ACC112 (cell line): Measurements from ENCODE around the gene HEXB.
A peak's percentile ranks its signal among the peaks of the same experiment; 100 is the strongest.
"Not testable (repeated sequence)": the region's sequence is repeated elsewhere in the genome, so short reads cannot be mapped to it uniquely, and the experiment has no call there.

Experiments
- H2AFZ ChIP-seq: fragments of 200-600 bp; sonication (generic); one replicate; pipeline ENCODE4 v1.6.0; 2017; ENCODE audit warnings: antibody characterized with exemption, low read length; ENCODE audit not compliant: unreplicated experiment
- H3K27ac ChIP-seq: fragments of 200-600 bp; sonication (generic); 2 replicates; pipeline ENCODE4 v1.5.1; 2014; ENCODE audit warnings: low read depth, mild to moderate bottlenecking, antibody characterized with exemption, low read length, moderate library complexity
- H3K27me3 ChIP-seq: fragments of 200-600 bp; sonication (generic); 2 replicates; pipeline ENCODE4 v1.6.1; 2014; ENCODE audit warnings: mild to moderate bottlenecking, antibody characterized with exemption, low read length, moderate library complexity, mixed read lengths; ENCODE audit not compliant: insufficient read depth
- H3K36me3 ChIP-seq: fragments of 200-600 bp; sonication (generic); 2 replicates; pipeline ENCODE4 v1.6.1; 2016; ENCODE audit warnings: mild to moderate bottlenecking, antibody characterized with exemption, low read length, moderate library complexity, mixed read lengths; ENCODE audit not compliant: insufficient read depth
- H3K4me1 ChIP-seq: fragments of 200-600 bp; sonication (generic); one replicate; pipeline ENCODE4 v1.6.1; 2016; ENCODE audit warnings: low read length, mixed read lengths; ENCODE audit not compliant: insufficient read depth, unreplicated experiment, control insufficient read depth
- H3K4me3 ChIP-seq: fragments of 200-600 bp; sonication (generic); 2 replicates; pipeline ENCODE4 v1.5.1; 2014; ENCODE audit warnings: mild to moderate bottlenecking, low read depth, low read length
- H3K79me2 ChIP-seq: fragments of 200-600 bp; sonication (generic); one replicate; pipeline ENCODE4 v1.6.0; 2016; ENCODE audit warnings: low read length; ENCODE audit not compliant: control insufficient read depth, unreplicated experiment, insufficient read depth

Gene HEXB

GRCh38 chr5:74676466-74676865 is 8.6 kb upstream of the HEXB start:
- not testable (repeated sequence) for H3K36me3 ChIP-seq, H3K79me2 ChIP-seq, H3K27me3 ChIP-seq, H2AFZ ChIP-seq, H3K4me3 ChIP-seq
- H3K4me1 ChIP-seq = peaks cover 23% of the 10 kb centered on the region
- H3K27ac ChIP-seq = peak overlapping the region; percentile 10; the same call in 1 of the 2 replicates

GRCh38 chr5:74678123-74678522 is 6.9 kb upstream of the HEXB start:
- not testable (repeated sequence) for H3K27me3 ChIP-seq, H3K36me3 ChIP-seq, H2AFZ ChIP-seq, H3K79me2 ChIP-seq, H3K4me3 ChIP-seq, H3K27ac ChIP-seq
- peaks cover 28% of the 10 kb centered on the region for H3K4me1 ChIP-seq

- not testable (repeated sequence) for H3K27ac ChIP-seq, H3K36me3 ChIP-seq, H3K79me2 ChIP-seq, H2AFZ ChIP-seq, H3K27me3 ChIP-seq, H3K4me3 ChIP-seq
- H3K4me1 ChIP-seq = peaks cover 22% of the 10 kb centered on the region
Measured at GRCh38 chr5:74679300-74679699, 5.7 kb upstream of the HEXB start.

- Histone ChIP-seq H3K27me3 (no peaks in the 10 kb centered on the region), H2AFZ (peak overlapping the region; percentile 25), H3K4me1 (peaks cover 22% of the 10 kb centered on the region), H3K79me2 (no peaks in the 10 kb centered on the region), H3K4me3 (no peak overlapping the region), H3K27ac (peak overlapping the region; percentile 42; the same call in 1 of the 2 replicates), H3K36me3 (no peaks in the 10 kb centered on the region)
Measured at GRCh38 chr5:74679966-74680365, 5.1 kb upstream of the HEXB start.

- Histone ChIP-seq H3K79me2 (peaks cover 26% of the 10 kb centered on the region), H3K27ac (no peak overlapping the region), H3K27me3 (no peaks in the 10 kb centered on the region), H3K4me1 (peaks cover 21% of the 10 kb centered on the region), H2AFZ (peak overlapping the region; percentile 73), H3K4me3 (peak overlapping the region; percentile 86), H3K36me3 (peaks cover 18% of the 10 kb centered on the region)
Measured at GRCh38 chr5:74685979-74686631, 1.1 kb downstream of the HEXB start.

- H3K4me1 ChIP-seq = peaks cover 21% of the 10 kb centered on the region
- H3K36me3 ChIP-seq = peaks cover 26% of the 10 kb centered on the region
- peak overlapping the region; percentile 86 for H3K4me3 ChIP-seq
- no peaks in the 10 kb centered on the region for H3K27me3 ChIP-seq
- no peak overlapping the region for H2AFZ ChIP-seq
- peaks cover 26% of the 10 kb centered on the region for H3K79me2 ChIP-seq
- H3K27ac ChIP-seq = no peak overlapping the region
Measured at GRCh38 chr5:74686962-74687751, 2.1 kb downstream of the HEXB start.

- Histone ChIP-seq H2AFZ (no peak overlapping the region), H3K27ac (no peak overlapping the region), H3K27me3 (no peaks in the 10 kb centered on the region), H3K36me3 (peaks cover 47% of the 10 kb centered on the region), H3K4me1 (no peaks in the 10 kb centered on the region), H3K4me3 (no peak overlapping the region), H3K79me2 (no peaks in the 10 kb centered on the region)
Measured at GRCh38 chr5:74693191-74693590, 8.2 kb downstream of the HEXB start.

GRCh38 chr5:74717596-74717995 is 32.6 kb downstream of the HEXB start:
- Histone ChIP-seq H3K27ac (no peak overlapping the region), H3K36me3 (peaks cover 13% of the 10 kb centered on the region), H3K4me1 (no peaks in the 10 kb centered on the region), H3K79me2 (no peaks in the 10 kb centered on the region), H3K4me3 (no peak overlapping the region), H3K27me3 (no peaks in the 10 kb centered on the region), H2AFZ (no peak overlapping the region)

GRCh38 chr5:74722271-74722670 is 37.2 kb downstream of the HEXB start:
- H3K36me3 ChIP-seq = peaks cover 27% of the 10 kb centered on the region

GRCh38 chr5:74725331-74725730 is 40.3 kb downstream of the HEXB start:
- Histone ChIP-seq H3K79me2 (no peaks in the 10 kb centered on the region), H3K27ac (no peak overlapping the region), H3K36me3 (peaks cover 24% of the 10 kb centered on the region), H3K4me1 (no peaks in the 10 kb centered on the region), H3K4me3 (no peak overlapping the region), H3K27me3 (no peaks in the 10 kb centered on the region), H2AFZ (no peak overlapping the region)

More at GRCh38 chr5:74722271-74722670, 37.2 kb downstream of the HEXB start:
- H3K27me3 ChIP-seq = no peaks in the 10 kb centered on the region
- H3K4me3 ChIP-seq = no peak overlapping the region
- no peaks in the 10 kb centered on the region for H3K79me2 ChIP-seq
- H3K4me1 ChIP-seq = no peaks in the 10 kb centered on the region
- H3K27ac ChIP-seq = no peak overlapping the region
- no peak overlapping the region for H2AFZ ChIP-seq

- no peaks in the 10 kb centered on the region for H3K79me2 ChIP-seq
- H3K27ac ChIP-seq = no peak overlapping the region
- H3K36me3 ChIP-seq = peaks cover 9% of the 10 kb centered on the region; the same call in 1 of the 2 replicates
- no peak overlapping the region for H2AFZ ChIP-seq
- H3K4me1 ChIP-seq = no peaks in the 10 kb centered on the region
- no peak overlapping the region for H3K4me3 ChIP-seq
- H3K27me3 ChIP-seq = no peaks in the 10 kb centered on the region
Measured at GRCh38 chr5:74736759-74737158, 51.7 kb downstream of the HEXB start.
